ENCODE results near the gene ANXA2R.
"Not testable (repeated sequence)": the region's sequence is repeated elsewhere in the genome, so short reads cannot be mapped to it uniquely, and the experiment has no call there.

The ANXA2R gene

GRCh38 chr5:43060020-43060419 is 19.9 kb upstream of the ANXA2R start:
- DNase-seq (ENCODE audit: low read depth in 2 of 2) = not testable (repeated sequence)

- not testable (repeated sequence) for DNase-seq (ENCODE audit: low read depth in 2 of 2)
These were observed 15.0 kb upstream of the ANXA2R start for GRCh38 chr5:43055098-43055497.

GRCh38 chr5:43051684-43052083 is 11.6 kb upstream of the ANXA2R start:
- no peak for DNase-seq (ENCODE audit: low read depth in 2 of 2)

GRCh38 chr5:43050384-43050783 is 10.3 kb upstream of the ANXA2R start:
- DNase-seq (ENCODE audit: low read depth in 2 of 2) = no peak

- DNase-seq (ENCODE audit: low read depth in 2 of 2) = no peak
These were observed 9.1 kb upstream of the ANXA2R start for GRCh38 chr5:43049236-43049635.

DNA sequence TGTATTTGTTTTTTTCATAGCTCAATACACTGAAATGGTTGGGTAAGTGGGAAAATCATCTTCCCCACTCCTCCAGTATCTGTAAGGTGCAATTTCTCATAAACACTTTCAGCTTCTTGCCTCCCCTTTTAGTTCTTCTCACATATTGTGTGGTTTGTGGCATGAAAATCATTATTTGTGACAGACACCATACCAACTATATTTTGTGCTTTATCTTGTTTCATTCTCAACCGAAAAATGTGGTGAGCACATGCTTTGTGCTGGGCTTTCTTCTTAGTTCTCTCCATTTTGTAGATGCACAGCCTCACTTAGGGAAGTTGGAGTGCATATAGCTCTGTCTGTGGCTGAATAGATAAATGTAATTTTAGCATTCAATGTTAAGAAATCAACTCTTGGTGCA is 6.4 kb upstream of the ANXA2R start:
- no peak for DNase-seq (ENCODE audit: low read depth in 2 of 2)

GRCh38 chr5:43045236-43045635 is 5.1 kb upstream of the ANXA2R start:
- no peak for DNase-seq (ENCODE audit: low read depth in 2 of 2)

- no peak for DNase-seq (ENCODE audit: low read depth in 2 of 2)
These were observed 4.2 kb upstream of the ANXA2R start for GRCh38 chr5:43044181-43044914.

DNA sequence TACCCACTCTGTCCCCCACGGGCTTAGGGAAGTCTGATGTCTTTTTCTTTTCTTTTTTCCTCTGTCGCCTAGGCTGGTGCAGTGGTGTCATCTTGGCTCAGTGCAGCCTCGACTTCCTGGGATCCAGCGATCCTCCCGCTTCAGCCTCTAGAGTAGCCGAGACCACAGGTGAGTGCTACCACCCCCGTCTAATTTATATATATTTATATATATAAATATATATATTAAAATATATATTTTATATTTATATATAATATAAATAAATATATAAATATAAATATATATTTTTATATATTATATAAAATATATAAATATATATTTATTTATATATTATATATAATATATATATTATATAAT is 3.3 kb upstream of the ANXA2R start:
- DNase-seq (ENCODE audit: low read depth in 2 of 2) = no peak

- peak; percentile 63 to 67 for DNase-seq (ENCODE audit: low read depth in 2 of 2)
These were observed 2.7 kb upstream of the ANXA2R start for GRCh38 chr5:43042626-43043399.

- peak; percentile 68 to 76 for DNase-seq (ENCODE audit: low read depth in 2 of 2)
These were observed 2.1 kb upstream of the ANXA2R start for GRCh38 chr5:43042176-43042625.

DNA sequence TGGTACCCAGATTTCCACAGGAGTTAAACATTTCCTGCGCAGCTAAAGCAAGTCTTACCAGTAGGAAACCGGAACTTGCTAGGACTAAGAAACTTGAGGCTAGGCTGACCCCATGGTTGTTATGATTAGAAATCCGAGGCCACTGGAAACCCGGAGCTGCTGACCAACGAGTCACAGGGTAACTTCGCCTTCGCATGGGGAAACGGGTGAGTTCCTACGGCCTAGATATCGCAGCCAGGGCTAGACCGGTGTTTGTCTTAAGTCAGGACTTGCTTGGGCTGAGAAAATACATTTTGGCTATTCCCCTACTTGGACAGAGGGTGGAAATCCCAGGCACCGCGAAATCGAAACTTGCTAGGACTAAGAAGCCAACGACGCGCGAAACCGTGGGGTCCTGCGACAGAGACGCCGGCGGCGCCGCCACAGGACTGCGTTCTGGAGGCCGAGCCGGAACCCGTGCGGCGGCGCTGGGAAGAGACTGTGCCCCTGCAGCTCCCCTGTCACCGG is 1.6 kb upstream of the ANXA2R start:
- no peak for DNase-seq (ENCODE audit: low read depth in 2 of 2)

- no peak for DNase-seq (ENCODE audit: low read depth in 2 of 2)
These were observed 1.1 kb upstream of the ANXA2R start for GRCh38 chr5:43041110-43041668.

- peak in 1 of 2 donors; percentile 44 for DNase-seq (ENCODE audit: low read depth in 2 of 2)
These were observed 440 bp downstream of the ANXA2R start for GRCh38 chr5:43039471-43040286.

DNA sequence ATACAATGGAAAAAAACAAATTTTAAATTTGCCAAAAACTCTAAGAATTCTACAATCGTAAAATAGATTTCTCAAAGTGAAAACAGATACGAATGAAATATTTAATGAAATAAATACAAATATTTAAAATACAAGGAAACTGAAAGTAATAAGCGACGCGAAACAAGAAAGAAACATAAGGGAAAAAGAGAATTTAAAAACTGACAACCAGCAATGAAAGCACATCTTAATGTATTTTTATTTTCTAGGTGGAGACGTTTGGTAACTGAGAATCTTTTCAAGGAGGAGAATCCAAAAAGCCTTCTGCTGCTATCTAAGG is 1.0 kb downstream of the ANXA2R start:
- DNase-seq (ENCODE audit: low read depth in 2 of 2) = no peak

GRCh38 chr5:43038496-43038989 is 1.6 kb downstream of the ANXA2R start:
- no peak for DNase-seq (ENCODE audit: low read depth in 2 of 2)

DNA sequence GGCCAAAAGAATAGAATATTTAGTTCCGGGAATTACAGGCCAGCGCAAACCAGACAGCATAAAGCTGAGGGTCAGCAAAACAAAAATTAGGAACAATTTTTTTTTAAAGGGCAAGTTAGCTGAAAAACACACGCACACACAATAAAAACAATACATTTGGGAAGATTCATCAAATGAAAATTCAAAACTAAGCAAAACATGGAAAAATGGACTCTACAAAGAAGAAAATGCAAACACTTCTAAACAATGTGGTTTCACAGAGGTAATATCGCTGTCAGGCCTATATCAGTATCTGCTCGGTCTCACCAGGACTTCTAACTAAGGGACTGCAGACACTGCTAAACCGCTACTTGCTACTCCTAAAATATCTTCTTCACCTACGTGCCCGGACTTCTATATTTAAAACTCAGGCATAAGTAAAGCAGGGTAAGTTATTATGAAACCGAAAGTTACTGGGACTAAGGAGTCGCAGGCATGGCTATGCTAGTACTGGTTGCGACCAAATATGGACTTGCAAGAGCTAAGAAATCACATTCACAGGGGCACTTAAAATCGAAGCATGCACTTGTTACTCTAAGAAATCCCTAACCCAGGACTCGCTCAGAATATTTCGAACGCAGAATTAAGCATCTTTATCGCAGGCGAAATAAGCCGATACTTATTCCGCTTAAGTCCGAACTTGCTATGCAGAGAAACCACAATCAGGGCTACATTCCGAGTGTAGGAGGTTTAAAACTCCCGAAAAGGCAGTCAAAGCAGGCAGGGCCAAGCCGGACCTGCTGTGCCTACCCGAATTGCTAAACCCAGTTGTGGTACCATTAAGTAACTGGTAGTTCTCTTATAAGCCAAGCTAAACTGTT is 2.3 kb downstream of the ANXA2R start:
- DNase-seq (ENCODE audit: low read depth in 2 of 2) = no peak

DNA sequence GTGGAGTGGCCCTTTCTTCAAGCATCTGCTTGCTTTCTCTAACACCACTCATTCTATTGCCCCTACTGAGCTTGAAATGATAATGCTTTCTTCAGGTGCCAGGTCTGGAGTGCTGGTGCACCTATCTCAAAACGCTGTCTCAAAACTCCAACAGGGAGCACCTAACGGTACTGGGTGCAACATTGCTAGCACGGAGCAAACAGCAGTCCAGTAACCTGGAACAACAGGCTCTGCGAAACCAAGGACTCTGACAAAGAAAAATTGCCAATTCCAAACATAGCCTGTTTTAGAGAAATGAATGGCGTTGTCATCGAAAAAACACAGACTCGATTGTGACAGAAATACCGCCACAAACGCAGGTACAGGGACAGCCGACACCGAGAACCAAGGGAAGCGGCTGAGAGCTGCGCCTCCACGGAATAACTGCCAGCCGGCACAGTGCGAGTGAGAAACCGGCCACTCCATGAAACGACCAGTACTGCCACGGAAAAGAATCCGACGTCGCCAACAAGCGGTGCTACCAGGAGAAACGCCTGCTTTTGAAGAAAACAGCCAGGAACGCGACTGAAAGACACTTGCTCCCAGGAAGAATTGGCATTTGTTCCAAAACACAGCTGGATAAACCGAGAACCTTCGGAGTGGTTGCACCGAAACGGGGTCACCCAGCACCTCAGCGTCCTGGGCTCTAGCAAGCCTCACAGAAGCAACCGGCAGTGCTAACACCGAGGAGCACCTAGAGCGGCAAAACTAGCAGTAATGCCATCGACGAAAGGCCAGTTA is 3.1 kb downstream of the ANXA2R start:
- no peak for DNase-seq (ENCODE audit: low read depth in 2 of 2)

DNA sequence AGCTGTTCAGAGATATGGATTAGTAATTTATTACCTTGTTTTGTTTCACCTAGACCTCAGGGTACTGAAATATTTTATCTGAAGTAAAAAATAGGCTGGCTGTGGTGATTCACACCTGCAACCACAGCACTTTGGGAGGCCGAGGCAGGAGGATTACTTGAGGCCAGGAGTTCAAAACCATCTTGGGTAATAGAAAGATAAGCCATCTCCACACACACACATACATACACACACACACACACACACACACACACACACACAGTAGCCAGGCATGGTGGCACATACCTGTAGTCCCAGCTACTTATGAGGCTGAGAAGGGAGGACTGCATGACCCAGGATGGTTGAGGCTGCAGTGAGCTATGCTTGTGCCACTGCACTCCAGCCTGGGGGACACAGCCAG is 3.7 kb downstream of the ANXA2R start:
- DNase-seq (ENCODE audit: low read depth in 2 of 2) = no peak

DNA sequence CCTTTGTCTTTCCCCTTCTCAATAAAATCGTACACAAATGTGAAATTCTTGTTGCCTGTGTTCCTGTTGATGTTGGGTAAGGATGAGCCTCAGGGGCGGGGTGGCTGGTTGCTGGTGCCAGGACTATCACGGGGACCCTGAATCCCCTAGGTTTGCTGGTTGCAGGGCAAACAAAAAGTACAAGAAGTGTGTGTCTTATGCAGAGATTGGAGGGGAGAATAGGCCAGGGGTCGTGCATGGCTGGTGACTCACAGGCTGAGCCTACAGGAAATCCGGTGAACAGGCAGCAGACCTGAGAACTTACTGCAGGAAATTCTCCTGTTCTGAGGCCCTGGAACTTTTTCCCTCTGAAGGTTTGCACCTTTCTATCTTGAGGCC is 5.5 kb downstream of the ANXA2R start:
- no peak for DNase-seq (ENCODE audit: low read depth in 2 of 2)

All from stimulated activated CD8-positive, alpha-beta memory T cell treated with anti-CD3 and anti-CD28 coated beads, Interleukin-15, amount 100 ng/mL, for 48 hours (primary cell).